ENCODE results near the gene SLX4.

DNA sequence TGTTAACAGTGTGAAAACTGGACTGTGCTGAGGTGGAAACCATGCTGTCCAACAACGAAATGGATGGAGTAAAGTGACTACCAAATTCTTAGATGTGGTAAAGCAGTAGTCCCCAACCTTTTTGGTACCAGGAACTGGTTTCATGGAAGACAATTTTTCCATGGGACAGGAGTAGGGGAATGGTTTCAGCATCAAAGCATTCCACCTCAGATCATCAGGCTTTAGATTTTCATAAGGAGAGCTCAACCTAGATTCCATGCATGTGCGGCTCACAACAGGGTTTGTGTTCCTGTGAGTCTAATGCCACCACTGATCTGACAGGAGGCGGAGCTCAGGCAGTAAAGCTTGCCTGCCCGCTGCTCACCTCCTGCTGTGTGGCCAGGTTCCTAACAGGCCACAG, 11.5 kb downstream of the SLX4 start:
- TF ChIP-seq, protein P1, sequence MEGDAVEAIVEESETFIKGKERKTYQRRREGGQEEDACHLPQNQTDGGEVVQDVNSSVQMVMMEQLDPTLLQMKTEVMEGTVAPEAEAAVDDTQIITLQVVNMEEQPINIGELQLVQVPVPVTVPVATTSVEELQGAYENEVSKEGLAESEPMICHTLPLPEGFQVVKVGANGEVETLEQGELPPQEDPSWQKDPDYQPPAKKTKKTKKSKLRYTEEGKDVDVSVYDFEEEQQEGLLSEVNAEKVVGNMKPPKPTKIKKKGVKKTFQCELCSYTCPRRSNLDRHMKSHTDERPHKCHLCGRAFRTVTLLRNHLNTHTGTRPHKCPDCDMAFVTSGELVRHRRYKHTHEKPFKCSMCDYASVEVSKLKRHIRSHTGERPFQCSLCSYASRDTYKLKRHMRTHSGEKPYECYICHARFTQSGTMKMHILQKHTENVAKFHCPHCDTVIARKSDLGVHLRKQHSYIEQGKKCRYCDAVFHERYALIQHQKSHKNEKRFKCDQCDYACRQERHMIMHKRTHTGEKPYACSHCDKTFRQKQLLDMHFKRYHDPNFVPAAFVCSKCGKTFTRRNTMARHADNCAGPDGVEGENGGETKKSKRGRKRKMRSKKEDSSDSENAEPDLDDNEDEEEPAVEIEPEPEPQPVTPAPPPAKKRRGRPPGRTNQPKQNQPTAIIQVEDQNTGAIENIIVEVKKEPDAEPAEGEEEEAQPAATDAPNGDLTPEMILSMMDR (IDR thresholded peaks at IDR 0.05), result no peak
- TF ChIP-seq POLR2A (IDR thresholded peaks at IDR 0.05), result no peak
